ENCODE data around the gene CARD11. TPM values are rescaled to one million over a fixed set of nuclear protein-coding genes. Genes with fewer than 3 reads are reported as not detected.

Gene CARD11
- total and polyA plus RNA-seq, 2 of the 13 experiments (the other 11 are each of a cell fraction or from before 2014, with no cell fraction given): 0.04 TPM; not detected in 1

DNA sequence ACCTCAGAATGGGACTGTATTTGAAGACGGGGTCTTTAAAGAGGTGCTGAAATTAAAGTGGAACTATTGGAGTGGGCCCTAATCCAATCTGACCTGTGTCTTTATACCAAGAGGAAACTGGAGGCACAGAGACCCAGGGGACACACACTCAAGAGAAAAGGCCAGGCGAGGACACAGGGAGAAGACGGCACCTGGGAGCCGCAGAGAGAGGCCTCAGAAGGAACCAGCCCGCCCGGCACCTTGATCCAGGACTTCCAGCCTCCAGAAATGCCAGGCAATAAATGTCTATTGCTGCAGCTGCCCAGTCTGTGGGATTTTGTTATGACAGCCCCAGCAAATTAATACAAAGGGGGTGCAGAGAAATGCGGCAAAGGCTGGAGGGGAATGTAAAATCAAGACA is 10.5 kb downstream of the CARD11 start:
- H4K20me1 ChIP-seq (ENCODE audit: insufficient read depth, low read length): no peaks in the 10 kb centered on the region
- H3K36me3 ChIP-seq (replicated peaks in 1 of 2; ENCODE audit: control insufficient read depth in 1 of 2, insufficient read depth in 2 of 2, low read length in 2 of 2): no peaks in the 10 kb centered on the region
- no peak overlapping the region for H3K27ac ChIP-seq (ENCODE audit: extremely low read length, insufficient read depth, low read length)
- ChIA-PET POLR2A (no interaction called here), CTCF (ENCODE audit: low intra/inter-chr PET ratio, low total read pairs) (no interaction called here)
- DNase-seq (ENCODE audit: low spot score) (no peak), ATAC-seq (no peak), FAIRE-seq (no peak)
- H3K4me3 ChIP-seq (replicated peaks in 1 of 3; ENCODE audit: insufficient read depth in 1 of 3, low read depth in 2 of 3, low read length in 3 of 3): no peak overlapping the region
- in situ Hi-C loops (cut with HindIII; ENCODE audit: extremely low pct_ligation_motif_present, low pct_unique_long_range_greater_than_20kb) (no loop called here), intact Hi-C loops (cut with micrococcal nuclease; ENCODE audit: unreplicated experiment) (no loop called here)
- H3K9me3 ChIP-seq (ENCODE audit: low read length): no peaks in the 10 kb centered on the region
- no peak overlapping the region for H3K9ac ChIP-seq (ENCODE audit: insufficient read depth, low read depth, low read length)
- H3K27me3 ChIP-seq (ENCODE audit: control insufficient read depth in 1 of 2, insufficient read depth in 2 of 2, low read length in 2 of 2): peaks cover 0 to under 1% of the 10 kb centered on the region in 2 experiments; a peak in 1 of 5 replicates
- no peak overlapping the region for H3K4me2 ChIP-seq (ENCODE audit: low read depth, low read length)
- H3K4me1 ChIP-seq (ENCODE audit: insufficient read depth, low read length): no peaks in the 10 kb centered on the region
- BruUV-seq (replicated peaks): no TSS peak
- no peak for TF ChIP-seq SOX5 (CRISPR knock-in tag; IDR thresholded peaks at IDR 0.05; ENCODE audit: borderline replicate concordance)
- no peak for TF ChIP-seq XBP1 (CRISPR knock-in tag; IDR thresholded peaks at IDR 0.05)
- TF ChIP-seq KDM5B (CRISPR knock-in tag; IDR thresholded peaks at IDR 0.05; ENCODE audit: borderline replicate concordance): no peak
- no peak for TF ChIP-seq SMAD9 (CRISPR knock-in tag; IDR thresholded peaks at IDR 0.05)
- TF ChIP-seq REPIN1 (CRISPR knock-in tag; IDR thresholded peaks at IDR 0.05; ENCODE audit: borderline replicate concordance, low read depth): no peak
- TF ChIP-seq SNAI1 (CRISPR knock-in tag; IDR thresholded peaks at IDR 0.05; ENCODE audit: borderline replicate concordance): no peak
- TF ChIP-seq, protein P1, sequence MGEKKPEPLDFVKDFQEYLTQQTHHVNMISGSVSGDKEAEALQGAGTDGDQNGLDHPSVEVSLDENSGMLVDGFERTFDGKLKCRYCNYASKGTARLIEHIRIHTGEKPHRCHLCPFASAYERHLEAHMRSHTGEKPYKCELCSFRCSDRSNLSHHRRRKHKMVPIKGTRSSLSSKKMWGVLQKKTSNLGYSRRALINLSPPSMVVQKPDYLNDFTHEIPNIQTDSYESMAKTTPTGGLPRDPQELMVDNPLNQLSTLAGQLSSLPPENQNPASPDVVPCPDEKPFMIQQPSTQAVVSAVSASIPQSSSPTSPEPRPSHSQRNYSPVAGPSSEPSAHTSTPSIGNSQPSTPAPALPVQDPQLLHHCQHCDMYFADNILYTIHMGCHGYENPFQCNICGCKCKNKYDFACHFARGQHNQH (CRISPR knock-in tag; IDR thresholded peaks at IDR 0.05): no peak
- no peak for TF ChIP-seq HOXA3 (CRISPR knock-in tag; IDR thresholded peaks at IDR 0.05)
- TF ChIP-seq ZNF567 (CRISPR knock-in tag; IDR thresholded peaks at IDR 0.05; ENCODE audit: borderline replicate concordance): no peak
- 57% methylated on average over 7 of the region's 7 CpGs for WGBS (ENCODE audit: low lambda C conversion rate)
- H3K79me2 ChIP-seq (ENCODE audit: insufficient read depth, low read length): no peaks in the 10 kb centered on the region
- no peak overlapping the region for H2AFZ ChIP-seq (ENCODE audit: low read length)

DNA sequence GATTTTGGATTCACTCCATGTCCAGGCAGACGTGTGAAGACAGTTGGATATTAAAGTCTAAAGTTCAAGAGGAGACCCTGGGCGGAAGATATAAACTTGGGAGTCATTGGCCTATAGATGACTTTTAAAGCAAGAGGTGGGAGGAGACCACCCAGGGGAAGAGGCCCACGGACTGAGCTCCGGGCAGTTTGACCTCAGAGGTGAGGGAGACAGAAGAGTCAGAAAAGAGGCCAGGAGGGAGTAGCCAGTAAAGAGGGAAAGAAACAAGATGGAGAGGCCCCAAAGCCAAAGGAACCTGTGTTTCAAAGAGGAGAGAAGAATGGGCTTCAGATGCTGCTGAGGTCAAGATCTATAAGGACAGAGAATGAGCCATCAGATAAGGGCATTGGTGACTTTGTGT is 11.4 kb downstream of the CARD11 start:
- H3K4me3 ChIP-seq (replicated peaks in 1 of 3; ENCODE audit: insufficient read depth in 1 of 3, low read depth in 2 of 3, low read length in 3 of 3): no peak overlapping the region
- intact Hi-C loops (cut with micrococcal nuclease; ENCODE audit: unreplicated experiment) (no loop called here), in situ Hi-C loops (cut with HindIII; ENCODE audit: extremely low pct_ligation_motif_present, low pct_unique_long_range_greater_than_20kb) (no loop called here)
- FAIRE-seq (no peak), ATAC-seq (no peak), DNase-seq (ENCODE audit: low spot score) (no peak)
- no peaks in the 10 kb centered on the region for H3K79me2 ChIP-seq (ENCODE audit: insufficient read depth, low read length)
- no peak overlapping the region for H3K9ac ChIP-seq (ENCODE audit: insufficient read depth, low read depth, low read length)
- ChIA-PET CTCF (ENCODE audit: low intra/inter-chr PET ratio, low total read pairs) (no interaction called here), POLR2A (no interaction called here)
- no peak overlapping the region for H3K27ac ChIP-seq (ENCODE audit: extremely low read length, insufficient read depth, low read length)
- no peaks in the 10 kb centered on the region for H3K4me1 ChIP-seq (ENCODE audit: insufficient read depth, low read length)
- BruUV-seq (replicated peaks): no TSS peak
- no peaks in the 10 kb centered on the region for H3K9me3 ChIP-seq (ENCODE audit: low read length)
- no peaks in the 10 kb centered on the region for H4K20me1 ChIP-seq (ENCODE audit: insufficient read depth, low read length)
- peaks cover 0 to 7% of the 10 kb centered on the region in 2 experiments; a peak in 2 of 5 replicates for H3K27me3 ChIP-seq (ENCODE audit: control insufficient read depth in 1 of 2, insufficient read depth in 2 of 2, low read length in 2 of 2)
- WGBS (ENCODE audit: low lambda C conversion rate): 18% methylated on average over 4 of the region's 4 CpGs
- no peaks in the 10 kb centered on the region for H3K36me3 ChIP-seq (replicated peaks in 1 of 2; ENCODE audit: control insufficient read depth in 1 of 2, insufficient read depth in 2 of 2, low read length in 2 of 2)
- no peak overlapping the region for H3K4me2 ChIP-seq (ENCODE audit: low read depth, low read length)
- no peak overlapping the region for H2AFZ ChIP-seq (ENCODE audit: low read length)
- TF ChIP-seq BCL6 (CRISPR knock-in tag; IDR thresholded peaks at IDR 0.05) (no peak), ZNF101 (CRISPR knock-in tag; IDR thresholded peaks at IDR 0.05; ENCODE audit: borderline replicate concordance, low read depth) (no peak)
- TF ChIP-seq, protein P2, sequence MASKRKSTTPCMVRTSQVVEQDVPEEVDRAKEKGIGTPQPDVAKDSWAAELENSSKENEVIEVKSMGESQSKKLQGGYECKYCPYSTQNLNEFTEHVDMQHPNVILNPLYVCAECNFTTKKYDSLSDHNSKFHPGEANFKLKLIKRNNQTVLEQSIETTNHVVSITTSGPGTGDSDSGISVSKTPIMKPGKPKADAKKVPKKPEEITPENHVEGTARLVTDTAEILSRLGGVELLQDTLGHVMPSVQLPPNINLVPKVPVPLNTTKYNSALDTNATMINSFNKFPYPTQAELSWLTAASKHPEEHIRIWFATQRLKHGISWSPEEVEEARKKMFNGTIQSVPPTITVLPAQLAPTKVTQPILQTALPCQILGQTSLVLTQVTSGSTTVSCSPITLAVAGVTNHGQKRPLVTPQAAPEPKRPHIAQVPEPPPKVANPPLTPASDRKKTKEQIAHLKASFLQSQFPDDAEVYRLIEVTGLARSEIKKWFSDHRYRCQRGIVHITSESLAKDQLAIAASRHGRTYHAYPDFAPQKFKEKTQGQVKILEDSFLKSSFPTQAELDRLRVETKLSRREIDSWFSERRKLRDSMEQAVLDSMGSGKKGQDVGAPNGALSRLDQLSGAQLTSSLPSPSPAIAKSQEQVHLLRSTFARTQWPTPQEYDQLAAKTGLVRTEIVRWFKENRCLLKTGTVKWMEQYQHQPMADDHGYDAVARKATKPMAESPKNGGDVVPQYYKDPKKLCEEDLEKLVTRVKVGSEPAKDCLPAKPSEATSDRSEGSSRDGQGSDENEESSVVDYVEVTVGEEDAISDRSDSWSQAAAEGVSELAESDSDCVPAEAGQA (IDR thresholded peaks at IDR 0.05; ENCODE audit: low read depth): no peak
- TF ChIP-seq, protein P2 (CRISPR knock-in tag; IDR thresholded peaks at IDR 0.05; ENCODE audit: borderline replicate concordance): no peak
